ENCODE data around the gene RAB3C.
"Not testable (repeated sequence)": the region's sequence is repeated elsewhere in the genome, so short reads cannot be mapped to it uniquely, and the experiment has no call there.

Gene RAB3C

DNA sequence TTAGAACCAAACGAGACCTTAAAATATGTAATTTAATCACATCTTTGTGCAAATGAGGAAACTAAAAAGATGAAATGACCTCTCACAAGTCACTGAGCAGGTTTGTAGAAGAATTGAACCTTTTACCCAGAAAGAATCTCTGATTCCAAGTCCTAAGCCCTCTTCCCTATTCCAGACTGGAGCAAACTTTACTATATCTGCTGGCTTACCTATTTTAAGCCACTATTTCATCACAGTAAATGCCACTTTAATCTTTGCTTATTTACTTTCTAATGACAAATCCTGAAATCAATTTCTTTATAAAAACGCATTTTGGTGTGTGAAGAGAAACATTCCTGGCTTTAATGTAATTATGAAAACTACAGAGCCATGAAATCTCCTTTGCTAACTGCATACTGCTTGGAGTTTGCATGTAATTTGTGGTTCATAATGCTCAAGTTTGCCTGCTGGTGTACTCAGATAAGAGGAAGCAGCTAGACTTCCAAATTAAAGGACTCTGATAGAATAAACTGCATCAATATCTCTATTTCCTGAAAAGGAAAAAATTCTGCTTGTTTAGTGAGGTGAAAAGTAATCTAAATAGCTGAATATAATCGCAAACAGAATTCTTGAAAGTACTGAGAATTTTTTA lies 121.2 kb downstream of the RAB3C start:
- TF ChIP-seq, protein P1, sequence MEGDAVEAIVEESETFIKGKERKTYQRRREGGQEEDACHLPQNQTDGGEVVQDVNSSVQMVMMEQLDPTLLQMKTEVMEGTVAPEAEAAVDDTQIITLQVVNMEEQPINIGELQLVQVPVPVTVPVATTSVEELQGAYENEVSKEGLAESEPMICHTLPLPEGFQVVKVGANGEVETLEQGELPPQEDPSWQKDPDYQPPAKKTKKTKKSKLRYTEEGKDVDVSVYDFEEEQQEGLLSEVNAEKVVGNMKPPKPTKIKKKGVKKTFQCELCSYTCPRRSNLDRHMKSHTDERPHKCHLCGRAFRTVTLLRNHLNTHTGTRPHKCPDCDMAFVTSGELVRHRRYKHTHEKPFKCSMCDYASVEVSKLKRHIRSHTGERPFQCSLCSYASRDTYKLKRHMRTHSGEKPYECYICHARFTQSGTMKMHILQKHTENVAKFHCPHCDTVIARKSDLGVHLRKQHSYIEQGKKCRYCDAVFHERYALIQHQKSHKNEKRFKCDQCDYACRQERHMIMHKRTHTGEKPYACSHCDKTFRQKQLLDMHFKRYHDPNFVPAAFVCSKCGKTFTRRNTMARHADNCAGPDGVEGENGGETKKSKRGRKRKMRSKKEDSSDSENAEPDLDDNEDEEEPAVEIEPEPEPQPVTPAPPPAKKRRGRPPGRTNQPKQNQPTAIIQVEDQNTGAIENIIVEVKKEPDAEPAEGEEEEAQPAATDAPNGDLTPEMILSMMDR (IDR thresholded peaks at IDR 0.05; ENCODE audit: low read depth, low read length): no peak
- H3K4me3 ChIP-seq (ENCODE audit: low read depth, low read length): no peak overlapping the region

DNA sequence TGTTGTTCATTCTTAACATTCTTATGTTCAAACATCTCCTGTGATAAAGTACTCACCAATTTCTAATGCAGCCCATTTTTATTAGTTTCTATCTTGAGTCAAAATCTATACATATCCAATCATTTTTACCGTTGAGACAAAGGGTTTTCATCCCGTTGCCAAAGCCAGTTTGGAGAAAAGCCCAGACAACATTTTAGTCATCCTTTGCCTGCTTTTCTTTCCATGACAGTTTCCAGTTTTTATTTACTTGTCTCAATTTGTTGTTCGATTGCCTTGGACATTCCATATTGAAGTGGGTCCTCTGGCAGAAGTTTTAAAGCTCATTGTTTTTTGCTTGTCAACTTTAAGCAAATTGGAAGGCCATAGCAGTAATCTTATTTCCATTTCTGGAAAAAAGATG lies 123.9 kb downstream of the RAB3C start:
- TF ChIP-seq, protein P1 (IDR thresholded peaks at IDR 0.05; ENCODE audit: low read depth, low read length): no peak
- no peak overlapping the region for H3K4me3 ChIP-seq (ENCODE audit: low read depth, low read length)

DNA sequence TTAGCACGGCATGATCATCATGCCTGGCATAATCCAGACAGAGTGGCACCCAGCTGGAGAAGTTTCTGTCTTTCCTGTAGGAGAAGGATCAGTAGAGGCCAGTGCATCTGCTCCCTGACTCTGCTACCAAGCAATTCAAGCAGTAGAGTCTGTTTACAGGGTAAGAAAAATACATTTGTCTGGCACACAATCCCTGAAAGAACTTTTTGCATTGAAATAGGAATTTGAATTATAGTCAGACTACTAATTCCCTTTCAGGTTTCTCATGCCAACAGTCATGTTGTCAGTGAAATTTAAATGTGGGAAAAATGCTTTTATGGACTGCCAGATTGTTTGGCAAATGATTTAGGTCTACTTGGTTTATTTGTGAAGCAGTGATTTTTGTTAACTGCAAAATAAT lies 125.6 kb downstream of the RAB3C start:
- no peak overlapping the region for H3K4me3 ChIP-seq (ENCODE audit: low read depth, low read length)
- TF ChIP-seq, protein P1 (IDR thresholded peaks at IDR 0.05; ENCODE audit: low read depth, low read length): no peak

DNA sequence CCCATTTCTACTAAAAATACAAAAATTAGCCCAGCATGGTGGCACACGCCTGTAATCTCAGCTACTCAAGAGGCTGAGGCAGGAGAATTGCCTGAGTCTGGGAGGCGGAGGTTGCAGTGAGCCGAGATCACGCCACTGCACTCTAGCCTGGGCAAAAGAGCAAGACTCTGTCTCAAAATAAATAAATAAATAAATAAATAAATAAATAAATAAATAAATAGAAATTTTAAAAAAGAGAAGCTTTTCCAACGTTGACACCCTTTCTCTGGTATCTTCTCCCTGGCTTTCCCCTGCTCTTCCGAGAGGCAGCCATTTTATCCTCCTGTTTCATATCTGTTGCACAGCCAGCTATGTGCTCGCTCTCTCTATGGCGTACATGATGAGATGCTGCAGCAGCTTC lies 127.5 kb downstream of the RAB3C start:
- not testable (repeated sequence) for H3K4me3 ChIP-seq (ENCODE audit: low read depth, low read length)

DNA sequence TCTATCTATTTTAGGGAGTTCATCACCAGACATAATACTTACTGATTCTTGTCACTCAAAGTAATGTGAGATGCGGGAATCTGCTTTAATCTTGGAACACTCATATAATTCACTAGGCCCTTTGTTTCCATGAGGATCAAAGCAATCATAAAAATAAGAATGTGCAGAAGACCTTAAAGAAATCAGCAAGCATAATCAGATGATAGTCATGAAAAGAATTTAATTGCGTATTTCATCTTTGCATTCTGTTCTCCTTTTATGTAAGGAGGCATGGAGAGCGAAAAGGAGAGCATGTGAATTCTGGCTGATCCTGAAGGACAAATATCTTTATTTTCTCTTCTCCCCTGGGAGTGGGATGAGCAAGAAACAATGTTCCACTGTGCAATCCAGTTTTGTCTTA lies 128.0 kb downstream of the RAB3C start:
- no peak overlapping the region for H3K4me3 ChIP-seq (ENCODE audit: low read depth, low read length)
- TF ChIP-seq, protein P1 (IDR thresholded peaks at IDR 0.05; ENCODE audit: low read depth, low read length): no peak

DNA sequence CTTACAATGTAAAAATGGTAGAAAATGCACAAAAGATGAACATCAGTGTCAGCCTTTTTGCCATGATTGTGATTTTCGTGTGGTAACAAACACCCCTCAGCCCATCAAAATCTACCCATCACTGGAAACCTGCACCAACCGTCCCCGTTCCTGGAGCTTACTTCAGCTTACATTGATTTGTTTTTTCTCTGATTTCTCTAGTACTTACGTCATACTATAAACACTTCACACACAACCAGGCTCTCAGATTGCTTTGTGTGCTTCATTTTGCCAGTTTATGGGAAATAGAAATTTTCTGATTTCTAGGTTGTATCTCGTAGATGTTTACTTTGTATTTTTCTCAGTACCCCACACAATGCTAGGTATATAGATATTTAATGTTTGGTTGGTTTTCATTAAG lies 129.1 kb downstream of the RAB3C start:
- H3K4me3 ChIP-seq (ENCODE audit: low read depth, low read length): no peak overlapping the region
- TF ChIP-seq, protein P1 (IDR thresholded peaks at IDR 0.05; ENCODE audit: low read depth, low read length): no peak

DNA sequence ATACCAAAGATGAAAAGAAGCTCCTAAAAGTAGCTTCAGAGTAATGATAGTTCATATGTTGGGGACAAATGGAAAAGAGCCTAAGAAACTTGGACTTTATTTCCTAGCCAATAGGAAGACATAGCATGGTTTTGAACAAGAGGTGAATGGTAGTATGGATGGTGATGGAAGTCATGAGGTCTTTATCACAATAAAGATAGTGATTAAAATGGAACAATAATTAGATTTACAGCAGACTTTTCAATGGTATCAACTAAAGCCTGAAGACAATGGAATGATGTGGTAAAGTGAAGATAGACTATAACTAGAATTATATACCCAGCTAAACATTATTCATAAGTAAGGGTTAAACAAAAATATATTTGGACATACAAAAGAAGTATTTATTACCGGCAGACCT lies 131.2 kb downstream of the RAB3C start:
- no peak overlapping the region for H3K4me3 ChIP-seq (ENCODE audit: low read depth, low read length)
- TF ChIP-seq, protein P1 (IDR thresholded peaks at IDR 0.05; ENCODE audit: low read depth, low read length): no peak

All from WI38 (cell line).